ENCODE data around the gene ROR1.

- TF ChIP-seq, protein P1, sequence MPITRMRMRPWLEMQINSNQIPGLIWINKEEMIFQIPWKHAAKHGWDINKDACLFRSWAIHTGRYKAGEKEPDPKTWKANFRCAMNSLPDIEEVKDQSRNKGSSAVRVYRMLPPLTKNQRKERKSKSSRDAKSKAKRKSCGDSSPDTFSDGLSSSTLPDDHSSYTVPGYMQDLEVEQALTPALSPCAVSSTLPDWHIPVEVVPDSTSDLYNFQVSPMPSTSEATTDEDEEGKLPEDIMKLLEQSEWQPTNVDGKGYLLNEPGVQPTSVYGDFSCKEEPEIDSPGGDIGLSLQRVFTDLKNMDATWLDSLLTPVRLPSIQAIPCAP (CRISPR knock-in tag; IDR thresholded peaks at IDR 0.05; ENCODE audit: borderline replicate concordance): no peak
- TF ChIP-seq, protein P2, sequence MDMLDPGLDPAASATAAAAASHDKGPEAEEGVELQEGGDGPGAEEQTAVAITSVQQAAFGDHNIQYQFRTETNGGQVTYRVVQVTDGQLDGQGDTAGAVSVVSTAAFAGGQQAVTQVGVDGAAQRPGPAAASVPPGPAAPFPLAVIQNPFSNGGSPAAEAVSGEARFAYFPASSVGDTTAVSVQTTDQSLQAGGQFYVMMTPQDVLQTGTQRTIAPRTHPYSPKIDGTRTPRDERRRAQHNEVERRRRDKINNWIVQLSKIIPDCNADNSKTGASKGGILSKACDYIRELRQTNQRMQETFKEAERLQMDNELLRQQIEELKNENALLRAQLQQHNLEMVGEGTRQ (CRISPR knock-in tag; IDR thresholded peaks at IDR 0.05): no peak
- TF ChIP-seq PHF8 (IDR thresholded peaks at IDR 0.05; ENCODE audit: borderline replicate concordance, low read length): no peak
- TF ChIP-seq, protein P3, sequence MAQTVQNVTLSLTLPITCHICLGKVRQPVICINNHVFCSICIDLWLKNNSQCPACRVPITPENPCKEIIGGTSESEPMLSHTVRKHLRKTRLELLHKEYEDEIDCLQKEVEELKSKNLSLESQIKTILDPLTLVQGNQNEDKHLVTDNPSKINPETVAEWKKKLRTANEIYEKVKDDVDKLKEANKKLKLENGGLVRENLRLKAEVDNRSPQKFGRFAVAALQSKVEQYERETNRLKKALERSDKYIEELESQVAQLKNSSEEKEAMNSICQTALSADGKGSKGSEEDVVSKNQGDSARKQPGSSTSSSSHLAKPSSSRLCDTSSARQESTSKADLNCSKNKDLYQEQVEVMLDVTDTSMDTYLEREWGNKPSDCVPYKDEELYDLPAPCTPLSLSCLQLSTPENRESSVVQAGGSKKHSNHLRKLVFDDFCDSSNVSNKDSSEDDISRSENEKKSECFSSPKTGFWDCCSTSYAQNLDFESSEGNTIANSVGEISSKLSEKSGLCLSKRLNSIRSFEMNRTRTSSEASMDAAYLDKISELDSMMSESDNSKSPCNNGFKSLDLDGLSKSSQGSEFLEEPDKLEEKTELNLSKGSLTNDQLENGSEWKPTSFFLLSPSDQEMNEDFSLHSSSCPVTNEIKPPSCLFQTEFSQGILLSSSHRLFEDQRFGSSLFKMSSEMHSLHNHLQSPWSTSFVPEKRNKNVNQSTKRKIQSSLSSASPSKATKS (CRISPR knock-in tag; IDR thresholded peaks at IDR 0.05): no peak
- no peak for TF ChIP-seq ZFX (CRISPR knock-in tag; IDR thresholded peaks at IDR 0.05)
- TF ChIP-seq ZBTB7A (IDR thresholded peaks at IDR 0.05; ENCODE audit: borderline replicate concordance, control insufficient read depth, low read depth, low read length): no peak
- TF ChIP-seq ATF2 (CRISPR knock-in tag; IDR thresholded peaks at IDR 0.05): no peak
- no peak for TF ChIP-seq TCF7L2 (IDR thresholded peaks at IDR 0.05; ENCODE audit: low read depth, low read length)
- TF ChIP-seq CBX5 (IDR thresholded peaks at IDR 0.05; ENCODE audit: borderline replicate concordance, low read depth): no peak
Observed at GRCh38 chr1:63921359-63921758, 147.5 kb downstream of the ROR1 start.
